PFSK-1 (cell line): ENCODE data around the gene LTB.

Experiments used
- FOXP2 ChIP-seq: optimal IDR thresholded peaks from 2 replicates; pipeline ENCODE3; 2011; ENCODE audit warnings: borderline replicate concordance, control low read depth, inconsistent platforms; ENCODE audit not compliant: insufficient read depth; ENCODE audit errors: extremely low read length, extremely low read depth
- POLR2AphosphoS5 ChIP-seq: IDR thresholded peaks from 2 replicates; pipeline ENCODE4 v1.6.1; 2012; ENCODE audit warnings: low read depth, mild to moderate bottlenecking, control low read depth, low read length, moderate library complexity
- SIN3A ChIP-seq: IDR thresholded peaks from 2 replicates; pipeline ENCODE4 v1.6.1; 2012; ENCODE audit warnings: mild to moderate bottlenecking, low read length, moderate library complexity, borderline replicate concordance; ENCODE audit not compliant: insufficient read depth
- TAF1 ChIP-seq: IDR thresholded peaks from 2 replicates; pipeline ENCODE4 v1.6.1; 2012; ENCODE audit warnings: low read length, control low read depth, borderline replicate concordance; ENCODE audit not compliant: insufficient read depth
- TF ChIP-seq, protein P1 (sequence below), 2 experiments: IDR thresholded peaks; 2 replicates each; pipeline versions ENCODE4 v1.6.1 to v1.8.0; 2011 to 2012; ENCODE audit warnings: low read depth in 2 of 2, low read length in 2 of 2, control low read depth in 1 of 2, inconsistent platforms in 1 of 2, mild to moderate bottlenecking in 1 of 2, moderate library complexity in 1 of 2; ENCODE audit not compliant: insufficient read depth in 1 of 2

The LTB gene

DNA sequence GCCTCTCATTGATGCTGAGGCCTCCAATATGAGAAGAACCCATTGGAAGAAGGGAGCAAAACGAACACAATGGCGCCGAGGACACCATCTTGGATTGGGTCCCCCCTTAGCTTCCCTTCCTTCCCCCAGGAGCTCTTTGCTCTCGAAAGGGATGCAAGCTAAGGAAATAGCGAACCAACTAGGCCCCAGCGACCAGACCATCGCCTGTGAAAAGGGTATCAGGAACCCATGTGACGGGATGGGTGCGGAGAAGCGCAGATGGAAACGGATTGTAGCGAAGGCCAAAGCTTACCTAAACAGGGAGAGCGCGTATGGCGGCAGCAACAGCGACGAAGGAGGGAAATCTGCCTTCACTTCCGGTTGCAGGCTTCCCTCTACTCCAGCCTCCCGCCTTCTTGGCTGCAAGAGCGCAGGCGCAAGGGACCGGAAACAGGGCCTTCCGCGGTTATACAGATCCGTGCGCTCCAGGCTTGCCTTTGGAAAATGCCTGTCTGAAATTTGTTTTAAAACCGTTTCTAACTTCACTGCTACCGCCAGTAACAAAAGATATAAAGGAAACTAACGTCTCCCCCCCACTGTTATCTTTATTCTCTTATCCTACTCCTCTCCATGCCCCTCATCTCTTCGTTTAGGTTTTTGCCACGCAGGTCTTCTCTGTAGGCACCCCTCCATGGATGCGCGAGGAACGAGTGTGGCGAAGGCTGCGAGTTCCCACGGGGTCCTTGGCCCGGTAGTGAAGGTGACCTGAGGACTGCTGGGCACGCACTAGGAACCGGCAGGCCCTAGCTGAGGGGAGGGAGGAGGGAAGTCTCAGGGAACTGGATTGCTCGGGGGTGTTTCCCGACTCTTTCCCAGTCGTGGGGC is 40.3 kb downstream of the LTB start, which contains the start of gene DDX39B:
Gene DDX39B, minus strand, starts transcription at position 346 of the 864 bp plus-strand sequence. CDS start 1,471 bp downstream, outside the sequence.
- TF ChIP-seq FOXP2, result no peak
- TF ChIP-seq, protein P1, sequence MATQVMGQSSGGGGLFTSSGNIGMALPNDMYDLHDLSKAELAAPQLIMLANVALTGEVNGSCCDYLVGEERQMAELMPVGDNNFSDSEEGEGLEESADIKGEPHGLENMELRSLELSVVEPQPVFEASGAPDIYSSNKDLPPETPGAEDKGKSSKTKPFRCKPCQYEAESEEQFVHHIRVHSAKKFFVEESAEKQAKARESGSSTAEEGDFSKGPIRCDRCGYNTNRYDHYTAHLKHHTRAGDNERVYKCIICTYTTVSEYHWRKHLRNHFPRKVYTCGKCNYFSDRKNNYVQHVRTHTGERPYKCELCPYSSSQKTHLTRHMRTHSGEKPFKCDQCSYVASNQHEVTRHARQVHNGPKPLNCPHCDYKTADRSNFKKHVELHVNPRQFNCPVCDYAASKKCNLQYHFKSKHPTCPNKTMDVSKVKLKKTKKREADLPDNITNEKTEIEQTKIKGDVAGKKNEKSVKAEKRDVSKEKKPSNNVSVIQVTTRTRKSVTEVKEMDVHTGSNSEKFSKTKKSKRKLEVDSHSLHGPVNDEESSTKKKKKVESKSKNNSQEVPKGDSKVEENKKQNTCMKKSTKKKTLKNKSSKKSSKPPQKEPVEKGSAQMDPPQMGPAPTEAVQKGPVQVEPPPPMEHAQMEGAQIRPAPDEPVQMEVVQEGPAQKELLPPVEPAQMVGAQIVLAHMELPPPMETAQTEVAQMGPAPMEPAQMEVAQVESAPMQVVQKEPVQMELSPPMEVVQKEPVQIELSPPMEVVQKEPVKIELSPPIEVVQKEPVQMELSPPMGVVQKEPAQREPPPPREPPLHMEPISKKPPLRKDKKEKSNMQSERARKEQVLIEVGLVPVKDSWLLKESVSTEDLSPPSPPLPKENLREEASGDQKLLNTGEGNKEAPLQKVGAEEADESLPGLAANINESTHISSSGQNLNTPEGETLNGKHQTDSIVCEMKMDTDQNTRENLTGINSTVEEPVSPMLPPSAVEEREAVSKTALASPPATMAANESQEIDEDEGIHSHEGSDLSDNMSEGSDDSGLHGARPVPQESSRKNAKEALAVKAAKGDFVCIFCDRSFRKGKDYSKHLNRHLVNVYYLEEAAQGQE (IDR thresholded peaks at IDR 0.05; ENCODE audit: insufficient read depth in 1 of 2, low read depth in 2 of 2, low read length in 2 of 2), result peak; percentile 71 to 75; a peak in 3 of 4 replicates
- peak; percentile 91; the same call in 1 of the 2 replicates for TF ChIP-seq SIN3A
- peak; percentile 99 for TF ChIP-seq TAF1
- TF ChIP-seq POLR2AphosphoS5, result peak; percentile 96

- TF ChIP-seq SIN3A, result peak; percentile 91; the same call in 1 of the 2 replicates
- TF ChIP-seq FOXP2, result no peak
- TF ChIP-seq, protein P1 (IDR thresholded peaks at IDR 0.05; ENCODE audit: insufficient read depth in 1 of 2, low read depth in 2 of 2, low read length in 2 of 2), result 0 out of 4 replicates have a peak, but pooled peaks of 1 of the 2 experiments have one; percentile 44
Measured at GRCh38 chr6:31541059-31541657, 41.1 kb downstream of the LTB start.

- no peak for TF ChIP-seq FOXP2
- no peak for TF ChIP-seq TAF1
- TF ChIP-seq, protein P1 (IDR thresholded peaks at IDR 0.05; ENCODE audit: insufficient read depth in 1 of 2, low read depth in 2 of 2, low read length in 2 of 2), result no peak
- TF ChIP-seq SIN3A, result no peak
- TF ChIP-seq POLR2AphosphoS5, result no peak
Measured at GRCh38 chr6:31540640-31541039, 41.6 kb downstream of the LTB start.

DNA sequence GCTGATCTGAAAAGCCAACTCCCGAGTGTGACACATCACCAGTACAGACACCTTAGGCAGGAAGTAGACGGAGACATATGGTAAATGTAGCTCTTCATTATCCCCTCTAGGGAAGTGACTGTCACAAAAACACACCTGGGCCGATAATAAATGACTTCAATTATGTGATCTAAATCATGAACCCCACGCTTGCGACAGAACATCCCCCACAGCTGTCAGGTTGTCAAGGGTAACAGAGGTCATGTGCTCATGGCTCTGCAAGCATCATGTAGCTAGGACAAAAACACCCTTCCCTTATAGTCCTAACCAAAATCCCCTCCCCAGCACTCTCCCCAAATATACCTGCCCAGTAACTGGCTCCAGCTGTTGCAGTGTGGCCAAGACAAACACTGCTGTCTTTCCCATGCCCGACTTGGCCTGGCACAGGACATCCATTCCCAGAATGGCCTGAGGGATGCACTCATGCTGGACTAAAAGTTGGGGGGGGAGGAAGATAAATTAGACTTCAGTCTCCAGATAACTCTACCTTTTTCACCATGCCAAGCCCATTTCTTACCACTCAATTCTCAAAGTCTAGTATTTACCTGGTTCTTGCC is 43.3 kb downstream of the LTB start:
- TF ChIP-seq POLR2AphosphoS5 (no peak), FOXP2 (no peak), TAF1 (no peak), SIN3A (no peak)
- TF ChIP-seq, protein P1 (IDR thresholded peaks at IDR 0.05; ENCODE audit: insufficient read depth in 1 of 2, low read depth in 2 of 2, low read length in 2 of 2), result no peak
